Esophagus muscularis mucosa (tissue), 4 donors: ENCODE data around the gene BCAS3. TPM values are rescaled to one million over a fixed set of nuclear protein-coding genes. Genes with fewer than 3 reads are reported as not detected.

ENCODE experiments used
- DNase-seq: peaks from one replicate; pipeline ENCODE4 v3.0.0-alpha.2; 2017; ENCODE audit errors: extremely low spot score
- H3K27ac ChIP-seq, 4 donors: fragments of 200-600 bp; sonication (generic); replicated peaks in 1 of 4; 1 replicate in 3 of 4; 2 replicates in 1 of 4; pipeline ENCODE4 v1.5.1; 2016 to 2019; ENCODE audit warnings: mild to moderate bottlenecking in 1 of 4
- H3K27me3 ChIP-seq, 4 donors: fragments of 200-600 bp; sonication (generic); one replicate each; pipeline versions ENCODE4 v1.5.1 to v1.6.0; 2016 to 2019
- H3K36me3 ChIP-seq, 4 donors: fragments of 200-600 bp; sonication (generic); one replicate each; pipeline ENCODE4 v1.5.1; 2016 to 2019
- H3K4me1 ChIP-seq, 4 donors: fragments of 200-600 bp; sonication (generic); one replicate each; pipeline ENCODE4 v1.5.1; 2016 to 2019
- H3K4me3 ChIP-seq, 4 donors: fragments of 200-600 bp; sonication (generic); 1 replicate in 2 of 4; 2 replicates in 2 of 4; pipeline ENCODE4 v1.5.1; 2016 to 2019; ENCODE audit warnings: mild to moderate bottlenecking in 4 of 4, moderate library complexity in 1 of 4
- H3K9me3 ChIP-seq, 4 donors: fragments of 200-600 bp; sonication (generic); 1 replicate in 3 of 4; 2 replicates in 1 of 4; pipeline ENCODE4 v1.5.1; 2016 to 2019
- CTCF ChIP-seq, 3 experiments: fragments of 200-600 bp in 2 of 3; fragments of 450-650 bp in 1 of 3; sonication (generic) in 2 of 3; IDR thresholded peaks; one replicate each; pipeline ENCODE4 v1.5.1; 2017 to 2019; ENCODE audit warnings: antibody characterized with exemption in 3 of 3, mild to moderate bottlenecking in 2 of 3, moderate library complexity in 1 of 3
- EP300 ChIP-seq: sonication (generic); formaldehyde crosslinking; IDR thresholded peaks from one replicate; pipeline ENCODE4 v1.6.1; 2017; ENCODE audit warnings: antibody characterized with exemption
- POLR2A ChIP-seq: fragments of 450-650 bp; IDR thresholded peaks from one replicate; pipeline ENCODE4 v1.6.1; 2017; ENCODE audit warnings: antibody characterized with exemption, moderate library complexity, mild to moderate bottlenecking, low read depth
- POLR2AphosphoS5 ChIP-seq, 2 donors: sonication (generic); formaldehyde crosslinking; IDR thresholded peaks; one replicate each; pipeline ENCODE4 v1.6.1; 2017; ENCODE audit warnings: antibody characterized with exemption in 2 of 2
- WGBS: methylation state at CpG from one replicate; pipeline ENCODE4 v1.1.5; 2018; 5-methylcytosine and 5-hydroxymethylcytosine counted together
- intact Hi-C: fragments of 100-400 bp; cut with DNase I; formaldehyde crosslinking; loops from one replicate; pipeline ENCODE4 v1.15.1; 2023
- total RNA-seq, 4 donors: library from RNA; depleted of rRNA; stranded (reverse); fragments of >200 nt; gene quantifications; one replicate each; pipeline versions ENCODE4 v1.1.0 to v1.2.1, GENCODE V29; 2016

Gene BCAS3
- total RNA-seq, 4 donors from 2014 or later = 17.4 to 25.7 (median 19.5) TPM

DNA sequence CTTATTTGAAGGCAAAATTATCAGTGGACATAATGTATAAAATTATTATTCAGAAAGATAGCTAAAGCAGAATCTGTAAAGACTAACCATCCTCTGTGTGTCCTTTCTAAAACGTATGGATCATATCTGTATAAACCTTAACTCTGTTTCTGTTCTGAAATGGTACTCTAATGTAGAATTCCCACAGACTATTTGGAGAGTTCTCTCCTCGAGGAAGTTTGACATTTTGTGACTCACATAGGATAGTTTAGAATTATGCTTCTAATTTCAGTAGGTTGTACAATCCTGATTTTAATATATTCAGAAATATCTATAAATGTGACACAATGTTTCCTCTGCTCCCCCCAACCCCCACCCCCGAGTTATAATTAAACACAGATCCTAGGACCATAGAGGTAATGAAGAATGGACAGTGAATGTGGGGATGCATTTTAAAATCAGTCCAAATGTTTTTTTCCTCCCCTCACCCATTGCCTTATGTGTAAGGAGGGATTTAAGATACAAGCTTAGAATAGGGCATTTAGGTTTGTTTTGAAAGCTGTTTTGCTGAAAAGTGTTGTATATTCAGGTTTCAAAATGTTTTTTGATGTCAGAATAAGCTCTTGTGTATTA, 66.8 kb downstream of the BCAS3 start:
- Histone ChIP-seq H3K9me3 (peaks cover 0 to 4% (median 0%) of the 10 kb centered on the region in 4 donors), H3K27me3 (no peaks in the 10 kb centered on the region), H3K27ac (peak overlapping the region in 3 of 4 donors; percentile 24 to 46 (median 40)), H3K4me3 (peak overlapping the region in 1 of 4 donors; percentile 15), H3K36me3 (peaks cover 0 to 9% (median 1%) of the 10 kb centered on the region in 4 donors), H3K4me1 (peaks cover 5 to 9% (median 7%) of the 10 kb centered on the region in 4 donors)
- no peak for TF ChIP-seq EP300
- TF ChIP-seq CTCF (IDR thresholded peaks at IDR 0.05) = no peak
- TF ChIP-seq POLR2A = no peak
- TF ChIP-seq POLR2AphosphoS5 (IDR thresholded peaks at IDR 0.05) = no peak
- 62% methylated on average over 3 of the region's 3 CpGs for WGBS
- intact Hi-C loops = no loop called here
- no peak for DNase-seq

DNA sequence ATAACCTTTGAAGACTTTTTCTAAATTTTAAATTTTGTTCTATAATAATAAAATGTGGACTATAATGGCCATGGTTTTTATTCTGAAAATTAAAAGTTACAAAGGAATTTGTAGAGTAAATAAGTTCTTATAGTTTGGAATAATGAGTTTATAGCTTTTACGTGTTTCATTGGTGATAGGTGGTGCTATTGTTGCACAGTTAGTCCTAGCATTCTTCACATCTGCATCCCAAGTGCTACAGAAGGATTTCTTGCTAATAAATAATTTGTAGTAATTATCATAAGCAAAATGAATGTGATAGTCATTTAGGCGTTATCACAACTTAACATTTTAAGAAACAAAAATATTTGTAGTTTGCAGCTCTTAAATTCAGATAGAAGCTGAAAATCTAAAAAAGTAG, 67.9 kb downstream of the BCAS3 start:
- TF ChIP-seq EP300 (no peak), CTCF (IDR thresholded peaks at IDR 0.05) (no peak), POLR2AphosphoS5 (IDR thresholded peaks at IDR 0.05) (no peak), POLR2A (no peak)
- WGBS = 67% methylated on average over 2 of the region's 2 CpGs
- H3K27me3 ChIP-seq = no peaks in the 10 kb centered on the region
- H3K27ac ChIP-seq = no peak overlapping the region
- H3K4me3 ChIP-seq = no peak overlapping the region
- H3K9me3 ChIP-seq = peaks cover 0 to 6% (median 2%) of the 10 kb centered on the region in 4 donors
- H3K4me1 ChIP-seq = peaks cover 5 to 9% (median 7%) of the 10 kb centered on the region in 4 donors
- no peak for DNase-seq
- peaks cover 0 to 9% (median 1%) of the 10 kb centered on the region in 4 donors for H3K36me3 ChIP-seq
- intact Hi-C loops = no loop called here

- H3K36me3 ChIP-seq = peaks cover 0 to 9% (median 1%) of the 10 kb centered on the region in 4 donors
- DNase-seq = no peak
- WGBS = 75% methylated on average over 5 of the region's 5 CpGs
Observed at GRCh38 chr17:60747069-60747808, 69.6 kb downstream of the BCAS3 start.

GRCh38 chr17:60748204-60748603, 70.6 kb downstream of the BCAS3 start:
- Histone ChIP-seq H3K4me3 (no peak overlapping the region), H3K4me1 (peaks cover 5 to 9% (median 7%) of the 10 kb centered on the region in 4 donors)

More at GRCh38 chr17:60747069-60747808, 69.6 kb downstream of the BCAS3 start:
- H3K27ac ChIP-seq = no peak overlapping the region
- peaks cover 5 to 9% (median 7%) of the 10 kb centered on the region in 4 donors for H3K4me1 ChIP-seq
- no peaks in the 10 kb centered on the region for H3K27me3 ChIP-seq
- peaks cover 0 to 9% (median 4%) of the 10 kb centered on the region in 4 donors for H3K9me3 ChIP-seq
- H3K4me3 ChIP-seq = no peak overlapping the region
- intact Hi-C loops = no loop called here
- no peak for TF ChIP-seq POLR2AphosphoS5 (IDR thresholded peaks at IDR 0.05)
- TF ChIP-seq EP300 = no peak
- TF ChIP-seq POLR2A = no peak
- TF ChIP-seq CTCF (IDR thresholded peaks at IDR 0.05) = no peak

More at GRCh38 chr17:60748204-60748603, 70.6 kb downstream of the BCAS3 start:
- intact Hi-C loops = no loop called here
- Histone ChIP-seq H3K36me3 (peaks cover 0 to 9% (median 1%) of the 10 kb centered on the region in 4 donors), H3K27me3 (no peaks in the 10 kb centered on the region), H3K9me3 (peaks cover 0 to 9% (median 4%) of the 10 kb centered on the region in 4 donors), H3K27ac (no peak overlapping the region)
- WGBS = 87% methylated on average over 2 of the region's 2 CpGs
- no peak for TF ChIP-seq EP300
- TF ChIP-seq POLR2AphosphoS5 (IDR thresholded peaks at IDR 0.05) = no peak
- no peak for TF ChIP-seq CTCF (IDR thresholded peaks at IDR 0.05)
- no peak for TF ChIP-seq POLR2A
- no peak for DNase-seq
